GM19099 (cell line): ENCODE data around the gene SEH1L.
A peak's percentile ranks its signal among the peaks of the same experiment; 100 is the strongest.

Source experiments
- POLR2A ChIP-seq: IDR thresholded peaks from 3 replicates; pipeline ENCODE4 v1.6.1; 2011; ENCODE audit warnings: low read depth; ENCODE audit not compliant: insufficient read length; ENCODE audit errors: extremely low read depth

SEH1L gene

DNA sequence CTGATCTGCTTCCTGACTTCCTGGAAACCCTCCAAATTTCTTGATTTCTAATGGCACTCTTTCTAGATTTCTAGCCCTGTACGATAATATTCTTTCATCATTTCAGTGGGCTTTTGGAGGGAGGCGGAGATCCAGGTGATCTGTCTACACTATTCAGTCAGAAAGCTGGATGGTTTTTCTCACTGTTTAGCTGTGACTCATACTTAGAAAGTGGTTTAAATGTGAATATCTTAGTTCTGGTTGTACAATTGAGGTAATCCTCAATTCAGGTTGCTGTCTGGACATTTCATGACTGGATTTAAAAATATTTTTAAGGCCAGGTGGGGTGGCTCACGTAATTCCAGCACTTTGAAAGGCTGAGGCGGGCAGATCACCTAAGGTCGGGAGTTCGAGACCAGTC is 20.8 kb downstream of the SEH1L start:
- no peak for TF ChIP-seq POLR2A

DNA sequence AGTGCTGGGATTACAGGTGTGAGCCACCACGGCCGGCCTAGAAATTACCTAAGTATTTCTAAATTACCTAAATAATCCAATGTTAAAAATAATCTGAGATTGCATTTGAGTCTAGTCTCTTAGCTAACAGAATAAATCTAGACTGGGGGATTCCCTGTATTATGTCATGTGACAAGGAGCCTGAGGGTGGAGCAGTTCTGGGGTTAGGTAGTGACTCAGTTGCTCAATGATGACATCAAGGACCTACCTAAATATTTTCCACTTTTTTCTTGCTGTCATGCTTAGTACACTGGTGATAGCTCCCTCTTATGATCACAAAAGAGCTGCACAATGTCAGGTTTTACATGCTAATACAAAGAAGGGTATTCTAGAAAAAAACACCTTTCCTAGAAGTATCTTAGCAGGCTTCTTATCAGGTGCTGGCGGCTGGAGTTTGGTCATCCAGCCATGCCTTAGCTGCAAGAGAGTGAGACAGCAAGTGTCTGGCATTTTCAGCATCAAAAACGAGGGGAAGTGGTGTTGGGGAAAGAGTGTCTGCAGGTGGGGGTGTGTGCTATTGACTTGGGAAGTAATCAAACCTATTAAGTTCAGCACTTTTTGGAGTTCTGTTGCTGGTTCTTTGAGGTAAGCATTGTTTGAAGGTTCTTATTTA is 25.9 kb downstream of the SEH1L start:
- TF ChIP-seq POLR2A, result no peak

DNA sequence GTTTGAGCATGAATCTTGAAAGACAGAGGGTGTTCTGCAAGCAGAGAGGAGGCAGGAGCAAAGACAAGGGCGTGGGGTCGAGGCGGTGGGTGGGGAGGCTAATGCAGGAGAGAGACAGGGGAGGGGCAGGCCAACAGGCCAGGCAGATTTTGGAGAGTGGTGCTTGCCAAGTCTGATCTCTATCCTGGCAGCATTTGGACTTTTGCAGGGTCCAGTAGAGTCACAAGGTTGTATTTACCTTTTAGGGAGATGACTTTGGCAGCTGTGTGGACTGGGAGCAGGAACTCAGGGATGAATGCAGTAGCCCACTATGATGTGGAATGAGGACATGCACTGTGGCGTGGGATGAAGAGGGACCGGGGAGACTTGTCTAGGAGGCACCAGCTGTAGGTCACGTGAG is 27.7 kb downstream of the SEH1L start:
- no peak for TF ChIP-seq POLR2A

DNA sequence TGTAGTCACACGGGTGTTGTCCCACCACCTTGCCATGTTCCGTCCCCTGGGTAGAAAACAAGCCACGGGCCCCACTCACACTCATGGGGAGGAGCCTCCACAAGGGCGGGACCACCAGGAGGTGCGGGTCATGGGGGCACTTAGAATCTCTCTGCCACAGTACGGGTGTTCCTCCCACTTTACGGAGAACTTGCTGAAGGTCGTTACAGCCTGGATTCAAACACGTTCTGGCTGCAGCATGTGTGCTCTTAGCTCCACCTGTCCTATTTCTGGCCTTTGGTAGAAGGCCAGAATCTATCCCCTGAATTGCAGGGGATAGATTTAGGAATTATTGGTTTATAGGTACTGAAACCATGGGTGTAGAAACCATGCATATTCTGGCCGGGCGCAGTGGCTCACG is 28.5 kb downstream of the SEH1L start:
- TF ChIP-seq POLR2A, result no peak

DNA sequence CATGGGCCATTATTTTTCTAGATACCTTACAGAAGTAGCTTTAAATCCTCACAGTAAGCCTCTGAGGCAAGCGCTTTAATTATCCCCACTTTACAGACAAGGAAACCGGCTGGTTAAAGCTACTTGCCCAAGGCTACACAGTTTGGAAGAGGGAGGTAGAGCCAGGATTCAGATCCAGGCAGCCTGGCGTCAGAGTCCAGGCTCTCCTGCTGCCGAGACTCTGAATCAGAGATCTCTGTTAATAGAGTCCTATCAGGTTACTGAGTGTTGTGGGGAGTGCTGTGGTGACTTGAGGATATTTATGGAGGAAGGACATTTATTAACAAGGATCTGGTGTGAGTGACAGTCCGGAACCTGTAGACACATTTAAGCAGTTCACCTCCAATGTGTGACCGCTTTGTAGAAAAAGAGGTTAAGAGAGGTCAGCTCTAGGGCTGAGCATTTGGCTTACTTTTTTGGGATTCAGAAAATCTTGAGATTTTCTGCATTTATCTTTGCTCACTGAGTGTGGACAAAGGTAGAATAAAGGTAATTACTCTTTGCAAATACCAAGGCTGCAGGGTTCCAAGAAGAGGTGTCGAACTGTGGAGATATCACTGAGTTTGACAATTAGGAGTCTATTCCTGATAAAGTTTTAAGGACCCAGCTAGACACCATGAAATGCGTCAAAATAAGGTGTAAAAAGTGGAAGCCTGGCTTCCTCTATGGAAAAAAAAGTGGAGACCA is 41.7 kb downstream of the SEH1L start:
- TF ChIP-seq POLR2A, result no peak

DNA sequence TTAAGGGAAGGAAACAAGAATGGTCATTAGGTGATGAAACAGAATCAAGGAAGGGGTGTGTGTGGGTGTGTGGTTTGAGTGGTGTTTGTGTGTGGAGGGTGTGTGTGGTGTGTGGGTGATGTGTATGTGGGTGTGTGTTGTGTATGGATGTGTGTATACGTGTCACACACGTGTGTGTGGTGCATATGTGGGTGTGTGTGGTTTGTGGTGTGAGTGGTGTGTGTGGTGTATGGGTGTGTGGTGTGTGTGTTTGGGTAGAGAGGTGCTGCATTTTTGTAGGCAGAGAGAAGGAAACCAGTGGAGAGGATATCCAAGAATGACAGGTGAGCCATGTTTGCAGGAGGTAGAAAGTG is 42.3 kb downstream of the SEH1L start:
- TF ChIP-seq POLR2A, result no peak

DNA sequence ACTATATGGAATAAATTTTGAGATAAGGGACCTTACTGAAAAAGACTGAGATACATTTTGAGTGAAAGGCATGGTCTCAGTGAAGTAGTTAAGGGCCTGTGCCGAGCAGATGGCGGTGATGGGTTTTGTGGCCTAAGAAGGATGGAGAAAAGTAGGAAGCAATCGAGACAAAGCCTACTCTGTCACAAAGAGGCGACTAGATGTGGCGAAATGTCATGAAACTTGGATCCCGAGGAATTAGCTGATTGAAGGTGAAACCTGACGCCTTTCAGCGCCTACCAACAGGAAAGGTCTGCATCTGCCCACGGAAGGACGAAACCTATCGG is 42.8 kb downstream of the SEH1L start:
- no peak for TF ChIP-seq POLR2A

DNA sequence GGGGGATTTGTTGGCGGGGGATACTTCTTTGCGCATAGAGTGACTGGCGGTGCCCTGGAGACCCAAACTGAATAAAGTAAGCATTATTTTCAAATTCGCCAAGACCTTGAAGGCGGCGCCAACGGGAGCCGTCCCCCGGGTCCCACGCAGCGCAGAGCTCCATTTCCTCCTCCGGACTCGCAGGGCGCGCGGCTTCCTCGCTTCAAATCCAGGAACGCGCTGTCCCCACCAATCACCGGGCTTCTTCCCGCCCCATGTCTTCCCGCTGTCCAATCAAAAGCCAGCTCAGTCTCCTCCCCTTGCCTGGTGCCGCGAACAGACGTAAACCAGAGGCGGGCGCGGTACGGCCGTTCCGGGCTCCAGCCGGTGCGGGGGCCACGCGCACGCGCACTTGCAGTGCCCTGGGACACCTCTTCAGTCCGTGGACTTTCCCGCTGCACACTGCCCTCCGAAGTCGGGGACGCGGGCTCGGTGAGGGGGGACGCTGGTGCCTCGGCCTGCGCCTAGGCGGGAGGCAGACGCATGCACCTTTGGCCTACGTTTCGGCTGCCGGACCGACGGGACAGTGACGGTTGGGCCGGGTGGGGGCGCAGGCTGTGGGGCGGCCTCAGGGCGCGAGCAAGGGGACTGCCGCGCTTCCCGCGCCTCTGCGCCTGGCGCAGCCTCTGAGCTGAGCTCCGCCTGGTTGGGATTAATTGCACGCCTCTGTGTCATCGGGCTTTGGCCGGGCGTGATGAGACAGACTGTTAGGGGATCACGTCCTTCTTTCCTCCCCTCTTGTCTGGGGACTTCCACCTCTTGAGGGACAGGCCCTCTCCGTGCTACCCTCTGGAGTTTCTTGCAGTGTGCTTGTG is 43.4 kb downstream of the SEH1L start, which contains the start of gene CEP192:
CEP192 (plus strand) TSS at position 396 of the 854 bp plus-strand sequence. CDS start 8,063 bp downstream, outside the sequence.
- TF ChIP-seq POLR2A, result peak; percentile 92

DNA sequence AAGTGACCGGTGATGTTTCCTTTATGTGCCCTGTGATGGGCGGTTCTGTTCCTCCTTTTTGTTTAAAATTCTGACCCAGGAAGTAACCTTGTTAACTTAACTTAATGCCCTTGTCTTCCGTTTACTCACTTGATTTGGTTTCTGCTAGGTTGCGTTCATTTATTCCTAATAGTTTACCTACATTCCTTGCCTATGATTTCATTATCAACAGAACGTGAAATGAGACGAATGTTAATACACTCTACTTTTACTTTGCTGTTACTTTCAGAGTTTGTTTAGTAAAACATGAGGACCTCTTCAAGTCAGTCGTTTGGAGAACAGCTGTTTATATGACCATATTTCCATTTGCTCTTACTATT is 44.0 kb downstream of the SEH1L start:
- TF ChIP-seq POLR2A, result no peak

DNA sequence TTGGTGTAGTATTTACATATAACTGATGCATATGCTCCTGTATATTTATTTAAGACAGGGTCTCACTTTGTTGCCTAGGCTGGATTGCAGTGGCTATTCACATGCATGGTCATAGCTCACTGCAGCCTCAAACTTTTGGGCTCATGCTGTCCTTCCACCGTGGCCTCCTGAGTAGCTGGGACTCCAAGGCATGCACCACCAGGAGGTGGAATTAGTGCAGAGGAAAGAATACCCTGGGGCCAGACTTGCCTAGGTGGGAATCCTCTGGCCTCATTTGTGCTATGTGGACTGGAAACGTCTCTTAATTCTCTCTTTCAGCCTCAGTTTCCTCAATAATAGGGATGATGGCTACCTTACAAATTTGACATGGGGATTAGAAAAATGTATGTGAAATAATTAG is 45.6 kb downstream of the SEH1L start:
- TF ChIP-seq POLR2A, result no peak

DNA sequence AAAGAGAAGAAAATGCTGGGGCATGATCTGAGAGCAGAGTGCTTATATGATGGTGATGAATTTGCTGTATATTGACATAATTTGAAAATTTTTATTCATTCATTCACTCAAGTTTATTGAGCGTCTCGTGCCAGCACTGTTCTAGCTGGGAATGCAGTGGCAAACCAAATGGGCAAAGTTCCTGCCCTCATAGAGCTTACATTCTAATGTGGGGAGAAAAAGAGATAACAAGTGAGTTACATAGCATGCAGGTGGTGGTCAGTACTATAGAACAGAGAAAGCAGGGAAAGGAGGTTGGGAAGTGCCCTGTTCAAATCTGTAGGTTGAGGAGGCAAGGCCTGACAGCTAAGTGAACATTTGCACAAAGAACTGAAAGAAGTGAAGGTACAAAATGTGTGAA is 47.6 kb downstream of the SEH1L start:
- TF ChIP-seq POLR2A, result no peak

DNA sequence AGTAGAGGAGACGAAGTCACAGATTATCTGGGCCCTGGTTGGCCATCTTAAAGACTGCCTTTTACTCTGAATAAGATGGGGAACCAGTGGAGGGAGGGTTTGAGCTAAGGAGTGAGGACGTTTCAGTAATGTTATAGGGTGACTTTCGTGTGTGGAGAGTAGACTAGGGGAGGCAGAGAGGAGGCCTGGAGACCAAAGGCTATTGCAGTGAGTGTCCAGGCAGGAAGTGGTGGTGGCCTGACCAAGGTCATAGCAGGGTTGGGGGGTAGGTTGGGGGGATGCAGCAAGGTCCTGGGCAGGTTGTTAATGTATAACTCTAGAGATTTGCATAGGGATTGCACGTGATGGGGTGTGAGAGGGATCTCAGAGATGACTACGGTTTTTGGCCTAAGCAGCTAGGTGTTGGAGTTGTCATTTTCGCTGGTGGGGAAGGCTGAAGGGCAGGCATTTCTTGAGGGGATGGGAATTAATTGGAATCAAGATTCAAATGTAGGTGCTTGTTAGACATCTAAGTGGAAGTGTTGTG is 48.2 kb downstream of the SEH1L start:
- TF ChIP-seq POLR2A, result peak; percentile 39

DNA sequence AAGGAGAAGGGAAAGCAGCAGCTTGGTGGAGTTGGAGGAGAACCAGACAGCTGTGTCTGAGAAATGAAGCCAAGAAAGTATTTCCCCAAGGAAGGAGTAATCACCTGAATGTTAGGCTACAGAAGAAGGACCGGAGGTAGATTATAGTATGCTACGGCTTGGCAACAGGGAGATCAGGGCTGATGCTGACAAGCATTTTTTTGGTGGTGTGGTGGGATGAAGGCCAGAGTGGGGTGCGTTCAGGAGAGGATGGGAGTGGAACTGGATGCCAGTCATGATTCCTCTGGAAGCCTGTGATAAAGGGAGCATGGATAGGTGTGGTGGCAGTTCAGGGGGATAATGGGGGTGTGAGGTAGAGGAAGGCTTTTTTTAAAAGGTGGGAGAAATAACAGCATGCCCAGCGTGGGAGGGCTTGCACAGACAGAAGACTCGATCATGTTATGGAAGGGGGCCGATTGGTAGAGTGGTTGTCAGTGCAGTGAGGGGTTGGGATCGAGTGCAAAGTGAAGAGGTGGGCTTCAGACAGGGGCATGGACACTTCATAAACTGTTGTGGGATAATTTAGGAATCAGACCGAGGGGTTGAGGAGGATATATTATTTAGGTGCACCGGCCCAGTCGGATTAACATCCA is 49.0 kb downstream of the SEH1L start:
- TF ChIP-seq POLR2A, result no peak

DNA sequence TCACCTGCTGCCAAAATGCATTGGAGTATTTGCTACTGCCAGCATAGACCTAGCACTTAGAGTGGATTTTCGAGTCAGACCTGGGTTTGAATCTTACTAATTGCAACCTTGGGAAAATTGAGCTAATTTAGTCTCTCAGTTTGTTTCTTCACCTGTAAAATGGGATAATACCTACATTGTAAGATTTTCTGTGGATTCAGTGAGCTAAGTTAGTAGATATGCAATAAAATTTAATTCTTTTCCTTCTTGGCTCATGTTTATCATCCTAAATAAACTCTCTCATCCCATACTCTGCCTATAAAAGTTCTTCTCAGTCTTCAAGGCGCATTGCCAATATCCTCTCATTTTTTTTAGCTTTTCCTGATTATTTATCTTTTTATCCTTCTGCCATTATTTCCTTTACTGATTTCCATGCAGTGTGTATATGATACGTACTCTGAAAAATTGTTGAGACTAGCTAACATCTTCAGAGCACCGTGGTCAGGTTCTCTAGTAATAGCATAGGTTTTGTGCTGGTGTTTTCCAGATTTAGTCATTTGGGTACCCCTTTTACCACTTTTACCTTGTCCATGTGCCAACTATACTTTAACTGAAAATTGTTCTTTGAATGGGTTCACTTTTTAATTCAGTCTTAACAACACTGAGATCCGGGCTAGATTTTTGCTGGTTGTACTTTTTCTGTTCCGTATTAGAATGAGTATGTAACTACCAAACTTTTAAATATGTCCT is 50.7 kb downstream of the SEH1L start:
- TF ChIP-seq POLR2A, result no peak
